SK-N-MC (cell line): ENCODE measurements around the gene OR4F6.

Experiments used
- EZH2 ChIP-seq: fragments of 200-600 bp; sonication (generic); IDR thresholded peaks from one replicate; pipeline ENCODE4 v1.6.1; 2017; ENCODE audit warnings: antibody characterized with exemption
- FOXP2 ChIP-seq: optimal IDR thresholded peaks from 2 replicates; pipeline ENCODE3; 2011; ENCODE audit warnings: mild to moderate bottlenecking, moderate library complexity; ENCODE audit not compliant: insufficient read depth; ENCODE audit errors: extremely low read length, control extremely low read depth
- POLR2AphosphoS5 ChIP-seq: IDR thresholded peaks from 2 replicates; pipeline ENCODE4 v1.6.1; 2012; ENCODE audit warnings: mild to moderate bottlenecking, low read depth, low read length, borderline replicate concordance

GRCh38 chr15:101852356-101852755 is 49.0 kb downstream of the OR4F6 start:
- TF ChIP-seq POLR2AphosphoS5 (no peak), EZH2 (no peak), FOXP2 (no peak)
